Fibroblast of skin of left quadriceps (primary cell): Measurements from ENCODE around the gene AFTPH.
A peak's percentile ranks its signal among the peaks of the same experiment; 100 is the strongest.

Experiments used
- DNase-seq, 2 experiments: peaks; one replicate each; pipeline ENCODE4 v3.0.0-alpha.2; 2013; ENCODE audit warnings: low read depth in 2 of 2

The AFTPH gene

GRCh38 chr2:64612575-64613195, 88.6 kb downstream of the AFTPH start:
- DNase-seq = no peak

GRCh38 chr2:64613276-64613675, 89.1 kb downstream of the AFTPH start:
- peak; percentile 90 to 91 for DNase-seq

GRCh38 chr2:64615192-64615763, 91.2 kb downstream of the AFTPH start:
- no peak for DNase-seq

GRCh38 chr2:64615844-64616536, 91.9 kb downstream of the AFTPH start:
- no peak for DNase-seq

GRCh38 chr2:64617631-64618151, 93.6 kb downstream of the AFTPH start:
- DNase-seq = no peak

- no peak for DNase-seq
These were observed 96.5 kb downstream of the AFTPH start for GRCh38 chr2:64620661-64621060.

GRCh38 chr2:64622443-64623241, 98.5 kb downstream of the AFTPH start:
- no peak for DNase-seq

- no peak for DNase-seq
These were observed 99.2 kb downstream of the AFTPH start for GRCh38 chr2:64623242-64623850.

- no peak for DNase-seq
These were observed 100.0 kb downstream of the AFTPH start for GRCh38 chr2:64624108-64624610.

- DNase-seq = no peak
These were observed 100.7 kb downstream of the AFTPH start for GRCh38 chr2:64624862-64625261.

GRCh38 chr2:64625299-64626145, 101.4 kb downstream of the AFTPH start:
- DNase-seq = no peak

- DNase-seq = no peak
These were observed 102.2 kb downstream of the AFTPH start for GRCh38 chr2:64626146-64626809.

GRCh38 chr2:64626963-64627760, 103.0 kb downstream of the AFTPH start:
- no peak for DNase-seq

GRCh38 chr2:64627860-64628841, 104.0 kb downstream of the AFTPH start:
- DNase-seq = no peak

- DNase-seq = no peak
These were observed 105.2 kb downstream of the AFTPH start for GRCh38 chr2:64629329-64629781.

- no peak for DNase-seq
These were observed 105.7 kb downstream of the AFTPH start for GRCh38 chr2:64629875-64630274.

GRCh38 chr2:64630752-64631151, 106.6 kb downstream of the AFTPH start:
- no peak for DNase-seq

GRCh38 chr2:64631771-64632170, 107.6 kb downstream of the AFTPH start:
- no peak for DNase-seq
